ENCODE results near the gene TES. TPM values are rescaled to one million over a fixed set of nuclear protein-coding genes. Genes with fewer than 3 reads are reported as not detected.

TES gene
- total and polyA plus RNA-seq, 9 of the 15 experiments (the other 6 are each of a cell fraction or from before 2014, with no cell fraction given) = 20.7 to 61.6 (median 53.8) TPM

- Histone ChIP-seq H3K4me3 (no peak overlapping the region), H2AFZ (ENCODE audit: low read depth, low read length) (no peak overlapping the region), H3K4me1 (replicated peaks in 1 of 2; ENCODE audit: control insufficient read depth in 2 of 2, insufficient read depth in 2 of 2, low read length in 2 of 2) (no peaks in the 10 kb centered on the region), H4K20me1 (replicated peaks; ENCODE audit: control insufficient read depth, insufficient read depth, low read length) (no peaks in the 10 kb centered on the region), H3K9me1 (ENCODE audit: control insufficient read depth, insufficient read depth, low read length) (no peaks in the 10 kb centered on the region), H3K9me3 (replicated peaks; ENCODE audit: control insufficient read depth, insufficient read depth, low read depth, low read length) (no peaks in the 10 kb centered on the region), H3K79me2 (ENCODE audit: control insufficient read depth, insufficient read depth, low read length) (no peaks in the 10 kb centered on the region), H3K27ac (ENCODE audit: extremely low read depth, low read depth, low read length) (no peak overlapping the region), H3K36me3 (ENCODE audit: control insufficient read depth, insufficient read depth, low read length) (no peaks in the 10 kb centered on the region), H3K4me2 (ENCODE audit: insufficient read depth, low read length) (no peak overlapping the region), H3K27me3 (ENCODE audit: control insufficient read depth in 2 of 2, insufficient read depth in 2 of 2, low read length in 2 of 2) (peaks cover 0 to 5% of the 10 kb centered on the region in 2 experiments; a peak in 1 of 5 replicates), H3K9ac (ENCODE audit: insufficient read depth in 1 of 2, low read depth in 2 of 2, low read length in 2 of 2) (no peak overlapping the region)
- ChIA-PET CTCF (ENCODE audit: low intra/inter-chr PET ratio) (no interaction called here), POLR2A (no interaction called here)
- FAIRE-seq = no peak
- WGBS (ENCODE audit: insufficient coverage, low coverage, missing lambda C conversion rate) = 0% methylated on average over 1 of the region's 1 CpG
- no peak for DNase-seq (ENCODE audit: extremely low read depth in 1 of 4, low spot score in 3 of 4)
- no TSS peak for BruUV-seq (replicated peaks)
- in situ Hi-C loops (cut with MboI) (no loop called here), intact Hi-C loops (cut with micrococcal nuclease) (no loop called here)
- TF ChIP-seq ZBTB2 (IDR thresholded peaks at IDR 0.05) = no peak
- no peak for TF ChIP-seq FOXP4 (CRISPR knock-in tag; IDR thresholded peaks at IDR 0.05; ENCODE audit: borderline replicate concordance)
- TF ChIP-seq CCNT2 (IDR thresholded peaks at IDR 0.05; ENCODE audit: borderline replicate concordance, extremely low read depth, insufficient read length, low read depth, low read length) = no peak
- no peak for TF ChIP-seq CLOCK (CRISPR knock-in tag; IDR thresholded peaks at IDR 0.05; ENCODE audit: borderline replicate concordance)
- TF ChIP-seq SFPQ (IDR thresholded peaks at IDR 0.05; ENCODE audit: low read depth, low read length) = no peak
- no peak for TF ChIP-seq HDGF (IDR thresholded peaks at IDR 0.05)
- no peak for TF ChIP-seq TAF7 (tag; IDR thresholded peaks at IDR 0.05)
- TF ChIP-seq ZNF707 (CRISPR knock-in tag; conservative IDR thresholded peaks at IDR 0.05) = no peak
- no peak for TF ChIP-seq ZNF24 (IDR thresholded peaks at IDR 0.05)
- no peak for TF ChIP-seq HSF4 (CRISPR knock-in tag; IDR thresholded peaks at IDR 0.05; ENCODE audit: borderline replicate concordance)
- no peak for TF ChIP-seq FUS (optimal IDR thresholded peaks at IDR 0.05; ENCODE audit: low read depth, low read length)
- no peak for TF ChIP-seq KLF10 (CRISPR knock-in tag; IDR thresholded peaks at IDR 0.05)
- no peak for ATAC-seq
These were observed 81.6 kb downstream of the TES start for GRCh38 chr7:116291937-116292336.

All from K562 (cell line).